HG03066 (cell line): ENCODE data around the gene PRR33.

ENCODE experiments used
- ATAC-seq: cut with Tn5 transposase; IDR thresholded peaks from one replicate; pipeline ENCODE4 v1.9.1; 2021; ENCODE audit warnings: low read depth; ENCODE audit not compliant: unreplicated experiment

Gene PRR33

GRCh38 chr11:1839924-1840779, 51.5 kb downstream of the PRR33 start:
- peak; percentile 43 for ATAC-seq

- ATAC-seq, result peak; percentile 16
Observed at GRCh38 chr11:1839204-1839923, 52.3 kb downstream of the PRR33 start.

DNA sequence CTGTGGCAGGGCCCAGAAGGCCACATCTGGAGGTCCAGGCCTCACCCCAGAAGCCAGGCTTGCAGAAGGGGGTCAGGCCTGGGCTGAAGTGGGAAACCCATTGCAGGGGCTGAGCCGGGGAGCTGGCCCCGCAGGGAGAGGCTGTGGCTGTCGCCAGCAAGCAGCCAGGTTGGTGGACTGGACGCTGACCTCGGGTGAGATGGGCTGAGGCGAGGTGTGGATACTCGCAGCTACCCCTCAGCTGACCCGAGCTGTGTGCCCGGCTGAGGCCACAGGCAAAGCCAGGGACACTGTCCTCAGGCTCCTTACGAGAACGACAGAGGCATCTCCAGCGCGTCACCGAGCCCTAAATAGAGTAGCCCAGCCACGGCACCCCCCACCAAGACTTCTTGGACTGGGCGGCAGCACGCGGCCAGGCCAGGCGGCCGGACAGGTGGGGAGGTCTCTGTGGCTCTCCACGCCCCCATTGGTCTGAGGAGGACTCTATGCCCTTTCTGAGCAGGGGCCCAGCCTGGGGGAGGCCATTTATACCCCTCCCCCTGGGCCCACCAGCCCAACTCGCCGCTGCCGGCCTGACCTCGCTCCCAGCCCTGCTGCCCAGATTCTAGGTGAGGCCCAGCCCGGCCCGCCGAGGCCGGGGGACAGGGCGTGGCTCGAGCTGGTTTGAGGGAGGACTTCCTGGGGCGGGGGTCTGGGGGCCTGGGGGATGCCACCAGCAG, 53.1 kb downstream of the PRR33 start, which contains the start of gene TNNI2:
TNNI2 (plus strand) TSS at position 556 of the 719 bp plus-strand sequence. CDS start 716 bp downstream, outside the sequence.
- no peak for ATAC-seq
